ENCODE data around the gene RTP5. TPM values are rescaled to one million over a fixed set of nuclear protein-coding genes. Genes with fewer than 3 reads are reported as not detected.

The RTP5 gene
- total and polyA plus RNA-seq, 2 donors (not counting 1 experiment from before 2014, with no cell fraction given) = not detected

- Histone ChIP-seq H4K20me1 (ENCODE audit: control insufficient read depth, extremely low read depth, insufficient read depth, low read length) (no peaks in the 10 kb centered on the region), H3K4me3 (replicated peaks in 1 of 4; ENCODE audit: control extremely low read depth in 1 of 4, insufficient read depth in 1 of 4, low read depth in 3 of 4, low read length in 4 of 4) (no peak overlapping the region), H3K9me3 (ENCODE audit: control insufficient read depth, insufficient read depth, low read depth, low read length) (no peaks in the 10 kb centered on the region), H3K79me2 (ENCODE audit: control insufficient read depth, insufficient read depth, low read length) (no peaks in the 10 kb centered on the region), H3K4me2 (ENCODE audit: extremely low read depth, insufficient read depth, low read length) (no peak overlapping the region), H3K4me1 (ENCODE audit: control insufficient read depth, extremely low read depth, insufficient read depth, low read length) (no peaks in the 10 kb centered on the region), H3K27ac (ENCODE audit: insufficient read depth, low read length) (no peak overlapping the region), H3K36me3 (ENCODE audit: control insufficient read depth, insufficient read depth, low read length) (no peaks in the 10 kb centered on the region), H3K9ac (ENCODE audit: insufficient read depth, low read length) (no peak overlapping the region), H2AFZ (ENCODE audit: low read length) (no peak overlapping the region), H3K27me3 (ENCODE audit: control insufficient read depth, insufficient read depth, low read length) (no peaks in the 10 kb centered on the region)
- no peak for DNase-seq (ENCODE audit: low read depth in 2 of 2)
- no peak for TF ChIP-seq EZH2 (IDR thresholded peaks at IDR 0.05; ENCODE audit: low read length, missing control alignments)
- TF ChIP-seq, protein P1, sequence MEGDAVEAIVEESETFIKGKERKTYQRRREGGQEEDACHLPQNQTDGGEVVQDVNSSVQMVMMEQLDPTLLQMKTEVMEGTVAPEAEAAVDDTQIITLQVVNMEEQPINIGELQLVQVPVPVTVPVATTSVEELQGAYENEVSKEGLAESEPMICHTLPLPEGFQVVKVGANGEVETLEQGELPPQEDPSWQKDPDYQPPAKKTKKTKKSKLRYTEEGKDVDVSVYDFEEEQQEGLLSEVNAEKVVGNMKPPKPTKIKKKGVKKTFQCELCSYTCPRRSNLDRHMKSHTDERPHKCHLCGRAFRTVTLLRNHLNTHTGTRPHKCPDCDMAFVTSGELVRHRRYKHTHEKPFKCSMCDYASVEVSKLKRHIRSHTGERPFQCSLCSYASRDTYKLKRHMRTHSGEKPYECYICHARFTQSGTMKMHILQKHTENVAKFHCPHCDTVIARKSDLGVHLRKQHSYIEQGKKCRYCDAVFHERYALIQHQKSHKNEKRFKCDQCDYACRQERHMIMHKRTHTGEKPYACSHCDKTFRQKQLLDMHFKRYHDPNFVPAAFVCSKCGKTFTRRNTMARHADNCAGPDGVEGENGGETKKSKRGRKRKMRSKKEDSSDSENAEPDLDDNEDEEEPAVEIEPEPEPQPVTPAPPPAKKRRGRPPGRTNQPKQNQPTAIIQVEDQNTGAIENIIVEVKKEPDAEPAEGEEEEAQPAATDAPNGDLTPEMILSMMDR (conservative IDR thresholded peaks at IDR 0.05 in 1 of 2, IDR thresholded peaks at IDR 0.05 in 1 of 2; ENCODE audit: low read depth in 1 of 2, low read length in 2 of 2) = no peak
These were observed 24.5 kb upstream of the RTP5 start for GRCh38 chr2:241844831-241845578.

GRCh38 chr2:241846406-241846805 is 23.1 kb upstream of the RTP5 start:
- DNase-seq (ENCODE audit: low read depth in 2 of 2) = no peak
- H3K79me2 ChIP-seq (ENCODE audit: control insufficient read depth, insufficient read depth, low read length) = no peaks in the 10 kb centered on the region
- H3K4me2 ChIP-seq (ENCODE audit: extremely low read depth, insufficient read depth, low read length) = no peak overlapping the region
- TF ChIP-seq, protein P1 (conservative IDR thresholded peaks at IDR 0.05 in 1 of 2, IDR thresholded peaks at IDR 0.05 in 1 of 2; ENCODE audit: low read depth in 1 of 2, low read length in 2 of 2) = no peak
- no peak for TF ChIP-seq EZH2 (IDR thresholded peaks at IDR 0.05; ENCODE audit: low read length, missing control alignments)
- no peak overlapping the region for H3K27ac ChIP-seq (ENCODE audit: insufficient read depth, low read length)
- no peak overlapping the region for H3K4me3 ChIP-seq (replicated peaks in 1 of 4; ENCODE audit: control extremely low read depth in 1 of 4, insufficient read depth in 1 of 4, low read depth in 3 of 4, low read length in 4 of 4)
- H3K4me1 ChIP-seq (ENCODE audit: control insufficient read depth, extremely low read depth, insufficient read depth, low read length) = no peaks in the 10 kb centered on the region
- no peaks in the 10 kb centered on the region for H3K27me3 ChIP-seq (ENCODE audit: control insufficient read depth, insufficient read depth, low read length)
- no peak overlapping the region for H2AFZ ChIP-seq (ENCODE audit: low read length)
- no peaks in the 10 kb centered on the region for H4K20me1 ChIP-seq (ENCODE audit: control insufficient read depth, extremely low read depth, insufficient read depth, low read length)
- no peaks in the 10 kb centered on the region for H3K9me3 ChIP-seq (ENCODE audit: control insufficient read depth, insufficient read depth, low read depth, low read length)
- H3K9ac ChIP-seq (ENCODE audit: insufficient read depth, low read length) = no peak overlapping the region
- H3K36me3 ChIP-seq (ENCODE audit: control insufficient read depth, insufficient read depth, low read length) = no peaks in the 10 kb centered on the region

GRCh38 chr2:241848761-241849615 is 20.5 kb upstream of the RTP5 start:
- Histone ChIP-seq H3K4me1 (ENCODE audit: control insufficient read depth, extremely low read depth, insufficient read depth, low read length) (no peaks in the 10 kb centered on the region), H3K27ac (ENCODE audit: insufficient read depth, low read length) (no peak overlapping the region), H3K4me2 (ENCODE audit: extremely low read depth, insufficient read depth, low read length) (no peak overlapping the region), H3K9me3 (ENCODE audit: control insufficient read depth, insufficient read depth, low read depth, low read length) (no peaks in the 10 kb centered on the region), H3K9ac (ENCODE audit: insufficient read depth, low read length) (no peak overlapping the region), H4K20me1 (ENCODE audit: control insufficient read depth, extremely low read depth, insufficient read depth, low read length) (no peaks in the 10 kb centered on the region), H3K79me2 (ENCODE audit: control insufficient read depth, insufficient read depth, low read length) (no peaks in the 10 kb centered on the region), H3K4me3 (replicated peaks in 1 of 4; ENCODE audit: control extremely low read depth in 1 of 4, insufficient read depth in 1 of 4, low read depth in 3 of 4, low read length in 4 of 4) (no peak overlapping the region), H3K36me3 (ENCODE audit: control insufficient read depth, insufficient read depth, low read length) (no peaks in the 10 kb centered on the region), H2AFZ (ENCODE audit: low read length) (no peak overlapping the region), H3K27me3 (ENCODE audit: control insufficient read depth, insufficient read depth, low read length) (no peaks in the 10 kb centered on the region)
- no peak for DNase-seq (ENCODE audit: low read depth in 2 of 2)
- TF ChIP-seq, protein P1 (conservative IDR thresholded peaks at IDR 0.05 in 1 of 2, IDR thresholded peaks at IDR 0.05 in 1 of 2; ENCODE audit: low read depth in 1 of 2, low read length in 2 of 2) = no peak
- TF ChIP-seq EZH2 (IDR thresholded peaks at IDR 0.05; ENCODE audit: low read length, missing control alignments) = no peak

Data from fibroblast of lung (primary cell).